OCI-LY3 (cell line): ENCODE measurements around the gene BEX3.

ENCODE experiments used
- EZH2phosphoT487 ChIP-seq: fragments of 200-600 bp; shearing (Covaris generic); IDR thresholded peaks from 2 replicates; pipeline ENCODE4 v1.6.1; 2018; ENCODE audit warnings: antibody characterized with exemption, mixed run types, low read depth
- TF ChIP-seq, protein P1 (sequence below): fragments of 200-600, 300-600 bp; sonication (generic); IDR thresholded peaks from 2 replicates; pipeline ENCODE4 v1.5.1; 2014; ENCODE audit warnings: antibody characterized with exemption, low read length, low read depth

DNA sequence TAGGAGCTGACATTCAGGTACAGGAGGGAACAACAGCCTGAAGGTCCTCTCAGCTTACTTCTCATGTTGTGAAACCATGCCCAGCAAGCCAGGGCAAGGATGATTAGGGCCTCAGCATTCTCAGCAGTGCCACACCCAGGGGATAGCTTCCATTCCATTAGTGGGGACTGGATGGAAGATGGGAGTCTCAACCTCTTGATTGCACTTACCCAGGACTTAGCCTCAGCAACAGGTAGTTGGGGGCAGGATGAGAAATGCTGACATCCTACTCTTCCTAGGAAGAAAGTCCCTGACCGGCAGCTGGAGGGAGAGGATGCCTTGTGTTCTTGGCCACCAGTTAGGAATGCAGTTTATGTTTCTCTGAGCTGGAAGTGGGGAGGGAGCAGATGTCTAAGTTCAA, 8.8 kb upstream of the BEX3 start:
- TF ChIP-seq, protein P1, sequence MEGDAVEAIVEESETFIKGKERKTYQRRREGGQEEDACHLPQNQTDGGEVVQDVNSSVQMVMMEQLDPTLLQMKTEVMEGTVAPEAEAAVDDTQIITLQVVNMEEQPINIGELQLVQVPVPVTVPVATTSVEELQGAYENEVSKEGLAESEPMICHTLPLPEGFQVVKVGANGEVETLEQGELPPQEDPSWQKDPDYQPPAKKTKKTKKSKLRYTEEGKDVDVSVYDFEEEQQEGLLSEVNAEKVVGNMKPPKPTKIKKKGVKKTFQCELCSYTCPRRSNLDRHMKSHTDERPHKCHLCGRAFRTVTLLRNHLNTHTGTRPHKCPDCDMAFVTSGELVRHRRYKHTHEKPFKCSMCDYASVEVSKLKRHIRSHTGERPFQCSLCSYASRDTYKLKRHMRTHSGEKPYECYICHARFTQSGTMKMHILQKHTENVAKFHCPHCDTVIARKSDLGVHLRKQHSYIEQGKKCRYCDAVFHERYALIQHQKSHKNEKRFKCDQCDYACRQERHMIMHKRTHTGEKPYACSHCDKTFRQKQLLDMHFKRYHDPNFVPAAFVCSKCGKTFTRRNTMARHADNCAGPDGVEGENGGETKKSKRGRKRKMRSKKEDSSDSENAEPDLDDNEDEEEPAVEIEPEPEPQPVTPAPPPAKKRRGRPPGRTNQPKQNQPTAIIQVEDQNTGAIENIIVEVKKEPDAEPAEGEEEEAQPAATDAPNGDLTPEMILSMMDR = no peak
- no peak for TF ChIP-seq EZH2phosphoT487
